Measurements from ENCODE around the gene GPS1. TPM values are rescaled to one million over a fixed set of nuclear protein-coding genes. Genes with fewer than 3 reads are reported as not detected.
"Not testable (repeated sequence)": the region's sequence is repeated elsewhere in the genome, so short reads cannot be mapped to it uniquely, and the experiment has no call there.

GPS1 gene
- total RNA-seq, 1 donor from 2014 or later, result 105 TPM

- Mint-ChIP-seq H3K36me3 (peaks cover 5% of the 10 kb centered on the region), H3K27me3 (ENCODE audit: low read depth) (no peaks in the 10 kb centered on the region), H3K4me1 (peaks cover 22% of the 10 kb centered on the region), H3K27ac (no peak overlapping the region), H3K9me3 (no peaks in the 10 kb centered on the region), H3K4me3 (peak overlapping the region; percentile 70)
- DNase-seq (ENCODE audit: low spot score in 2 of 2, unreplicated experiment in 2 of 2), result no peak
- TF ChIP-seq CTCF (IDR thresholded peaks at IDR 0.05; ENCODE audit: unreplicated experiment), result no peak
Measured at GRCh38 chr17:82036634-82037091, 15.0 kb upstream of the GPS1 start.

DNA sequence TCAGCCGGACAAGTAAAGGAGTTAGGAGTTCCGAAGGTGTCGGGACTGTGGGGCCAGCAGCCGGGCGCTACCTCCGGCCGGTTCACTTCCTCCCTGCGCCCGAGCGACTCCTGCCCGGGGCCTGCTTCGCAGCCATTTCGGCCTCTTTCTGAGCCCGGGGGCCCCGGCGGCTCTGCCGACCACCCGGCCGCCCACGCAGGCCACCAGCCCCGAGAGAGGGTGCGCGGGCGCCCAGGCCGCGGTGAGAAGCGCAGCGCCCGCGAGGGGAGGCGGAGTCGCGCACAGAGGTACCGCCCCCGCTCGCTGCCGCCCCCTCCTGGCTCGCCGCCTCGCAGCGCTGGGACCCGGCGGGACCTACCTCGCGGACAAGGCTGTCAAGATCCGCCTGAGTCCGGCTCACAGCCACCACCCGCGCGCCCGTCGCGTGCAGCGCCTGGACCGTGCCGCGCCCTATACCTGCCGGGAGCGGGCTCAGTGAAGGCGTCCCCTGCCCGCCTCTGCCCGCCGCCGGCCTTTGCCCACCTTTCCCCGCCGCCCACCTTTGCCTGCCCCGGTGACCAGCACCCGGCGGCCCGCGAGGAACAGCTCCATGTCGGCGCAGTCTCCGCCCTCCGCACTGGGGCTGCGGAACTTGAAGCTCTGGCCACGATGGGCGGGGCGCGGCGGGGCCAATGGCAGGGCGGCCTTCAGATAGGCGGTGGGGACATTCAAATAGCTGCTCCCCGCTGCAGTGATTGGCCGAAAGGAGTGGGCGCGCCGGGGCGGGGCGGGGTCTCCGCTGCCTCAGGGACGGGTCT is 14.4 kb upstream of the GPS1 start, which contains the start of gene DCXR:
Gene DCXR (minus strand): TSS at position 606 of the 797 bp plus-strand sequence. CDS start 15 bp downstream, at position 591.
- H3K36me3 Mint-ChIP-seq, result peaks cover 5% of the 10 kb centered on the region
- H3K4me1 Mint-ChIP-seq, result peaks cover 22% of the 10 kb centered on the region
- peak within 1 kb of the TSS; percentile 89 for H3K27ac Mint-ChIP-seq
- peak; percentile 66 for TF ChIP-seq CTCF (IDR thresholded peaks at IDR 0.05; ENCODE audit: unreplicated experiment)
- H3K4me3 Mint-ChIP-seq, result peak within 1 kb of the TSS; percentile 74
- no peaks in the 10 kb centered on the region for H3K27me3 Mint-ChIP-seq (ENCODE audit: low read depth)
- peak; percentile 92 to 97 for DNase-seq (ENCODE audit: low spot score in 2 of 2, unreplicated experiment in 2 of 2)
- H3K9me3 Mint-ChIP-seq, result no peaks in the 10 kb centered on the region

- peak overlapping the region; percentile 89 for H3K27ac Mint-ChIP-seq
- H3K36me3 Mint-ChIP-seq, result peaks cover 5% of the 10 kb centered on the region
- DNase-seq (ENCODE audit: low spot score in 2 of 2, unreplicated experiment in 2 of 2), result no peak
- TF ChIP-seq CTCF (IDR thresholded peaks at IDR 0.05; ENCODE audit: unreplicated experiment), result no peak
- H3K27me3 Mint-ChIP-seq (ENCODE audit: low read depth), result no peaks in the 10 kb centered on the region
- H3K4me1 Mint-ChIP-seq, result peaks cover 21% of the 10 kb centered on the region
- H3K4me3 Mint-ChIP-seq, result peak overlapping the region; percentile 74
- H3K9me3 Mint-ChIP-seq, result no peaks in the 10 kb centered on the region
Measured at GRCh38 chr17:82037889-82038195, 13.9 kb upstream of the GPS1 start.

- not testable (repeated sequence) for H3K27me3 Mint-ChIP-seq (ENCODE audit: low read depth); H3K4me3 Mint-ChIP-seq; H3K9me3 Mint-ChIP-seq; DNase-seq (ENCODE audit: low spot score in 2 of 2, unreplicated experiment in 2 of 2); H3K36me3 Mint-ChIP-seq
- peaks cover 19% of the 10 kb centered on the region for H3K4me1 Mint-ChIP-seq
- H3K27ac Mint-ChIP-seq, result peak overlapping the region; percentile 54
Measured at GRCh38 chr17:82038796-82039409, 12.8 kb upstream of the GPS1 start.

GRCh38 chr17:82039695-82040299 is 11.9 kb upstream of the GPS1 start:
- DNase-seq (ENCODE audit: low spot score in 2 of 2, unreplicated experiment in 2 of 2), result no peak
- Mint-ChIP-seq H3K4me3 (no peak overlapping the region), H3K27me3 (ENCODE audit: low read depth) (no peaks in the 10 kb centered on the region), H3K36me3 (peaks cover 5% of the 10 kb centered on the region), H3K9me3 (no peaks in the 10 kb centered on the region), H3K27ac (no peak overlapping the region), H3K4me1 (peaks cover 19% of the 10 kb centered on the region)
- no peak for TF ChIP-seq CTCF (IDR thresholded peaks at IDR 0.05; ENCODE audit: unreplicated experiment)
